D721Med (cell line): Measurements from ENCODE around the gene SHROOM3.

Experiments
- DNase-seq: peaks from one replicate; pipeline ENCODE4 v3.0.0; 2011; ENCODE audit warnings: low spot score; ENCODE audit not compliant: insufficient read length
- FAIRE-seq: peaks from 2 replicates; lab custom pipeline; 2011; peaks lifted over from hg19 to GRCh38; lab: Jason Lieb, UNC
- TF ChIP-seq, protein P1 (sequence below): IDR thresholded peaks from 2 replicates; pipeline ENCODE4 v1.5.1; 2012; ENCODE audit warnings: mild to moderate bottlenecking, control low read depth; ENCODE audit not compliant: insufficient read depth; ENCODE audit errors: missing control alignments

SHROOM3 gene

DNA sequence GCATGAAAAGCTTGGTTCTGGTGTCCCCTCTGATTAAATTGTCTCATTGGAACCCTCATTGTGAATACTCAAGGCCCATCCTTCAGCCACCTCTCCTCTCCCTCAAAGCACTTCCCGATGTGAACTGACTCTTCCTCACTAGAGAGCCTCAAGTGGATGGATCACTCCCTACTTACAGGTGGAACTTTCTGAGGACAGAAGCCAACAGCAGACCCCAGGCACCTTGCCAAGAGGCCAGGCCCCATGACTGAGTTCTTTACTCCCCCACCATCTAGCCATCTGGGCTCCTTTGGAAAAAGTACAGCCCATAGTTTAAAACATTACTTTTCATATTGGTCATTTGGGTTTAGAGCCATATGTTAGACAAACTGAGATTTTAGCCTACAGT lies 224.1 kb downstream of the SHROOM3 start:
- no peak for FAIRE-seq
- no peak for DNase-seq
- TF ChIP-seq, protein P1, sequence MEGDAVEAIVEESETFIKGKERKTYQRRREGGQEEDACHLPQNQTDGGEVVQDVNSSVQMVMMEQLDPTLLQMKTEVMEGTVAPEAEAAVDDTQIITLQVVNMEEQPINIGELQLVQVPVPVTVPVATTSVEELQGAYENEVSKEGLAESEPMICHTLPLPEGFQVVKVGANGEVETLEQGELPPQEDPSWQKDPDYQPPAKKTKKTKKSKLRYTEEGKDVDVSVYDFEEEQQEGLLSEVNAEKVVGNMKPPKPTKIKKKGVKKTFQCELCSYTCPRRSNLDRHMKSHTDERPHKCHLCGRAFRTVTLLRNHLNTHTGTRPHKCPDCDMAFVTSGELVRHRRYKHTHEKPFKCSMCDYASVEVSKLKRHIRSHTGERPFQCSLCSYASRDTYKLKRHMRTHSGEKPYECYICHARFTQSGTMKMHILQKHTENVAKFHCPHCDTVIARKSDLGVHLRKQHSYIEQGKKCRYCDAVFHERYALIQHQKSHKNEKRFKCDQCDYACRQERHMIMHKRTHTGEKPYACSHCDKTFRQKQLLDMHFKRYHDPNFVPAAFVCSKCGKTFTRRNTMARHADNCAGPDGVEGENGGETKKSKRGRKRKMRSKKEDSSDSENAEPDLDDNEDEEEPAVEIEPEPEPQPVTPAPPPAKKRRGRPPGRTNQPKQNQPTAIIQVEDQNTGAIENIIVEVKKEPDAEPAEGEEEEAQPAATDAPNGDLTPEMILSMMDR: no peak

DNA sequence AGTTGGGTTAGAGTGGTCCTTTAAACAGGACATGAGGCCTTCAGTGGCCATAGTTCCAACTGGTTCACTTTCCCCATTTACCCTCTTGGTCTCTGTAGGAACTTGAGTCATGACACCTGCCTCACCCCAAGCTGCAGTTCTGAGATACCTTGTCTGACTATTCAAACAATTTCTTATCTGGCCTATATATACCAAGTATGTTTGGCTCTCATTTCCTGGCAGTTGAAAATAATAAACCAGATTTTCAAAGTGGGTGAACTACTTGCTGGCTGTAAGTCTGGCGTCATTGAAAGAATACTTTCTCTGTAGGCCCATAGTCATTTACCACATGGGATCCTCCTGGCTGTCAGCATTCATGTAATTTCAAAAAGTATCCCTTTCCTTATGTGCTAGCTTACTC lies 228.8 kb downstream of the SHROOM3 start:
- FAIRE-seq (no peak), DNase-seq (no peak)
- TF ChIP-seq, protein P1: no peak

DNA sequence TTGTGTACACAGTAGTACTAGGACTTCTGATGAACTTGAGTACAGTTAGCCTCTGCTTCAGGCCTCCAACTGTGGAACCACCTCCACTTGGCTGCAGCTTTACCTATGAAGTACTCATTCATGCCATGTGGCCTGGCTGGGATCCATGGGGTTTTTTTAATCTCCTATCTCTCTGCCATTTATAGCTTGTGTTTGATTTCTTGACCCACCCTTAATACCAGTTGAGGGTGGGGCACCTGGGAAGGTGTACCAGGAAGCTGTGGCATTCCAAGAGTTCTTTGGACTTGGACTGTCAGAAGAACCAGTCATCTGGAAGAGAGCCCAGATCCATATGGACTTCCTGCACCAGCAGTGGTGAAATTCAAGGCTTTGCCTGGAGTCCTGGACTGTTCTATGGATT lies 230.1 kb downstream of the SHROOM3 start:
- FAIRE-seq (no peak), DNase-seq (no peak)
- TF ChIP-seq, protein P1: no peak

DNA sequence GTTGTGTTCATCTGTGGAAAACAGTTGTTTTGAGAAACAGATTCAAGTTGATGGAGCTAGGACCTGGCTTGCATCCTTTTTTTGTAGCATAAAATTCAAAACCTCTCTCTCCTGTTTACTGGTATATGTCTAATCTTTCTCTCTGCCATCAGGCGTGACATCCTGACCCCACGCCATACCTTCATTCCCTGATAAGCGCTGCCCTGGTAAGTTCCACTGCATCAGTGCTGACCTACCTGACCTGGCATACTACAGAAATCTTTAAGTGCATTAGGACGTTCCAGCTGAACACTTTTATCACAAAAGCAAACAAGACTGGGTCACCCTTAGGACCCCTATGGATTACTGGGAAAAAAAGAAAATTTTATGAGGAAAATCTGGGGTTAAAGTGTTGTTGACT lies 230.7 kb downstream of the SHROOM3 start:
- FAIRE-seq (no peak), DNase-seq (no peak)
- TF ChIP-seq, protein P1: no peak

DNA sequence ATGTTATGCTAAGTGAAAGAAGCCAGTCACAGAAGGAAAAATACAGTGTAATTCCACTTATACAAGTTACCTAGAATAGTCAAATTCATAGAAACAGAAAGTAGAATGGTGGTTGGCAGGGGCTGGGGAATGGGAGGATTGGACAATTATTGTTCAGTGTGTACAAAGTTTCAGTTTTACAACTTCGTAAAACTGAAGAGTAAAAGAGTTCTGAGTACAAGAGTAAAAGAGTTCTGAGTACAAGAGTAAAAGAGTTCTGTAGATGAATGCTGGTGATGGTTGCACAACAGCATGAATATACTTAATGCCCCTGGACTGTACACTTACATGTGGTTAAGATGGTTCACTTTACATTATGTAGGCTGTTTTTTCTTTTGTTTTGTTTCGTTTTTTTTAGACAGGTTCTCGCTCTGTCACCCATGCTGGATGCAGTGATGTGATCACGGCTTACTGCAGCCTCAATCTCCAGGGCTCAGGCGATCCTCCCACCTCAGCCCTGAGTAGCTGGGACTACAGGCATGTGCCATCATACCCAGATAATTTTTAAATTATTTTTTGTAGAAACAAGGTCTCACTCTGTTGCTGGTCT lies 232.0 kb downstream of the SHROOM3 start:
- TF ChIP-seq, protein P1: no peak
- FAIRE-seq: no peak
- DNase-seq: no peak

DNA sequence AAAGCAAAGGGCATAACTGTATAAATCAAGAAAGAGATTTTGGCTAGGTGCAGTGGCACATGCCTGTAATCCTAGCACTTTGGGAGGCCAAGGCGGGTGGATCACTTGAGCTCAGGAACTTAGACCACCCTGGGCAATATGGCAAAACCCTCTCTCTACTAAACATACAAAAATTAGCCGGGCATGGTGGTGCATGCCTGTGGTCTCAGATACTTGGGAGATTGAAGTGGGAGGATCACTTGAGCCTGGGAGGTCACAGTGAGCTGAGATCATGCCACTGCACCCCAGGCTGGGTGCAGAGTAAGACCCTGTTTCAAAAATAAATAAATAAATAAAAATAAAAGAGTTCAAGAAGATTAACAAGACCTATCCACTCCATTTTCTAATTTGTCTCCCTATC lies 235.6 kb downstream of the SHROOM3 start:
- DNase-seq: no peak
- FAIRE-seq: no peak
- TF ChIP-seq, protein P1: no peak

DNA sequence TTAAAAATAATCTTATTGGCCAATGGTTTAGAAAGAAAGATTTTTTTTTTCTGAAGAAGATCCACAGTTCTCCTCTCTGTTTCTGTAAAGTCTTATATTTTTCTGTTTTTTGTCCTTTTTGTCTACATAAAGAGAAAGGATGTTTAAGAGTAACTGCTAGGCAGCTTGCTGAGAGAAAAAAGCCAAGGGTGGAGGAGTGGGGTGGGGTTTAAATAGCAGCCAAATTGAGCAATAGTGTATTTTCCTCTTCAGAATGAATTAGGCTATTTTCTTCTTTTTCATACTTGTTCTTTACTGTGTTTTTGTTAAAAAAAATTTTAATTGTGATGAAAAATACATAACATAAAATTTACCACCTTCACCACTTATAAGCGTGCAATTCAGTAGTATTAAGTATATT lies 238.3 kb downstream of the SHROOM3 start:
- FAIRE-seq (no peak), DNase-seq (no peak)
- TF ChIP-seq, protein P1: no peak
